ENCODE measurements around the gene RP2.

The RP2 gene

GRCh38 chrX:46884799-46885198 is 48.0 kb downstream of the RP2 start:
- DNase-seq (ENCODE audit: low read depth, low spot score) = no peak
- no peak for TF ChIP-seq CTCF (IDR thresholded peaks at IDR 0.05; ENCODE audit: low read depth, low read length)
- H3K4me3 ChIP-seq (ENCODE audit: low read depth, low read length) = no peak overlapping the region
- in situ Hi-C loops (cut with HindIII; ENCODE audit: low sequenced_read_pairs) = no loop called here

GRCh38 chrX:46898207-46898606 is 61.4 kb downstream of the RP2 start:
- no peak for DNase-seq (ENCODE audit: low read depth, low spot score)
- no peak overlapping the region for H3K4me3 ChIP-seq (ENCODE audit: low read depth, low read length)
- in situ Hi-C loops (cut with HindIII; ENCODE audit: low sequenced_read_pairs) = no loop called here
- TF ChIP-seq CTCF (IDR thresholded peaks at IDR 0.05; ENCODE audit: low read depth, low read length) = no peak

- peak overlapping the region; percentile 45 for H3K4me3 ChIP-seq (ENCODE audit: low read depth, low read length)
- peak; percentile 67 for DNase-seq (ENCODE audit: low read depth, low spot score)
- TF ChIP-seq CTCF (IDR thresholded peaks at IDR 0.05; ENCODE audit: low read depth, low read length) = peak; percentile 60
- in situ Hi-C loops (cut with HindIII; ENCODE audit: low sequenced_read_pairs) = no loop called here
These were observed 66.8 kb downstream of the RP2 start for GRCh38 chrX:46903458-46904242.

GRCh38 chrX:46904626-46905025 is 67.8 kb downstream of the RP2 start:
- H3K4me3 ChIP-seq (ENCODE audit: low read depth, low read length) = no peak overlapping the region
- DNase-seq (ENCODE audit: low read depth, low spot score) = no peak
- in situ Hi-C loops (cut with HindIII; ENCODE audit: low sequenced_read_pairs) = no loop called here
- no peak for TF ChIP-seq CTCF (IDR thresholded peaks at IDR 0.05; ENCODE audit: low read depth, low read length)

- in situ Hi-C loops (cut with HindIII; ENCODE audit: low sequenced_read_pairs) = no loop called here
- no peak for TF ChIP-seq CTCF (IDR thresholded peaks at IDR 0.05; ENCODE audit: low read depth, low read length)
- DNase-seq (ENCODE audit: low read depth, low spot score) = no peak
- H3K4me3 ChIP-seq (ENCODE audit: low read depth, low read length) = no peak overlapping the region
These were observed 73.6 kb downstream of the RP2 start for GRCh38 chrX:46910415-46910814.

GRCh38 chrX:46912098-46912602 is 75.3 kb downstream of the RP2 start, which contains the start of gene JADE3:
Gene JADE3, plus strand, starts transcription at chrX:46912421. Its CDS starts 72,474 bp downstream, at chrX:46984895.
- in situ Hi-C loops (cut with HindIII; ENCODE audit: low sequenced_read_pairs) = no loop called here
- peak; percentile 67 for DNase-seq (ENCODE audit: low read depth, low spot score)
- peak within 1 kb of the TSS; percentile 57 for H3K4me3 ChIP-seq (ENCODE audit: low read depth, low read length)
- TF ChIP-seq CTCF (IDR thresholded peaks at IDR 0.05; ENCODE audit: low read depth, low read length) = no peak
